ENCODE data around the gene MIR17HG.
"Not testable (repeated sequence)": the region's sequence is repeated elsewhere in the genome, so short reads cannot be mapped to it uniquely, and the experiment has no call there.

Gene MIR17HG

DNA sequence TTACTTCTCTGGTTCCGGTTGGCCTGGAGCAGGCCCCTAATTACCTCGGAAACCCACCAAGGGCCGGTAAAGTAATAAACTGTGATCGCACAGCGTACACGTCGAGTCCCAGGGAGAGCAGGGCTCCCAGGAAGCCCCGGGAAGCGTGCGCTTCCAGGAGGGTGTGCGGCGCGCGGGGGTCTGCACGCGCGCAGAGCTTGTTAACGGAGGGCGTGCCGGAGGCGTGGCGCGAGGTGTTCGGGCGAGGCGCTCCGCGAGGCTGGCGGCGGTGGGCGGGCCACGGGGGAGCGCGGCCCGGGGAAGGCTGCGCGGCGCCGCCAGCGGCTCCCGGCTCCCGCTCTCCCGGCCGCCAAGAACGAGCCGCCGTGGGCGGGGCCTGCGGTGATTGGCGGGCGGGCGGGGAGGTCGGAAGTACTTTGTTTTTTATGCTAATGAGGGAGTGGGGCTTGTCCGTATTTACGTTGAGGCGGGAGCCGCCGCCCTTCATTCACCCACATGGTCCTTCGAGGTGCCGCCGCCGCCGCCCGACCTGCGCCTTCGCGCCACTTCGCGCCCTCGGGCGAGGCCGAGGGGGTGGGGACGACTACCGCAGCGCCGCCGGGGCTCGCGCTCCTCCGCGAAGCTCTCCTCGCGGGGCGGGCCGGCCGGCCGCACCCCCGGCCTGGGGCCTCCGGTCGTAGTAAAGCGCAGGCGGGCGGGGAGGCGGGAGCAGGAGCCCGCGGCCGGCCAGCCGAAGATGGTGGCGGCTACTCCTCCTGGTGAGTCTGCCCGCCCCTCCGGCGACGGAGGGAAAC, at the start of gene MIR17HG:
Gene MIR17HG, plus strand, starts transcription at position 486 of the 794 bp plus-strand sequence.
- DNase-seq: peak; percentile 68

DNA sequence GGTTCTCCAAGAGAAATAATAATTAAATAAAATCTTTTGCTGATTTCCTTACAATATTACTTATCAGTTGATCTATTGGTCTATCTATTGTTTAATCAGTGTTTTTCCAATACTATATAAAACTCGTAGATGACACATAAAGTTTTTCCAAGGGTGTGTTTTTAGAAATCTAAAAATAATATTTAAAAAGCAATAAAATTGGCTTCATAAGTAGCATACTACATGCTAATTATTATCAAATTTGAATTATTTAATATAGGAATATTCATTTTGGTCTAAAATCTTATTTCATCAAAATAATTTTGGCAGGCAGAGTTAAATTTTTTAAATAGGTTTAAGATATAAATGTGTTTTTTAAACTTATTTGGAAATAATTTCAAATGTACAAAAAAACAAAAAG, 49.4 kb upstream of the MIR17HG start:
- no peak for DNase-seq

DNA sequence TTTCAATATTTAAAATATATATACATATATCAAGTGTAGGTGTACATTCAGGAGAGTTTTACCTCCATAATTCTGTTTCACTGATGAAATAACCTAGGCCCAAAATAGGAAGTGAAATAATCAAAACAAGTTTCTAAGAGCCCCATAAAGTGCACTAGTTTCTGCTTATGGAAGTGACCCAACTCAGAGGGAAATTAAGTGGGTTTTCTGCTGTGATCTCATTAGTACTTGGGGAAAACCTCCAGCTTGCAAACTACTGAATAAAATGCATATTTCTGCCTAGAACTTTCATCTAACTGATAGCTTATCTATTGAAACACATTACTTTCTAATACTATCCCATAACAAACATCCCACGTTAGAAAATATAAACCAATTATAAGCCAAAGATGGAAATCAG, 45.4 kb upstream of the MIR17HG start:
- no peak for DNase-seq

GRCh38 chr13:91303031-91303430, 44.5 kb upstream of the MIR17HG start:
- DNase-seq: no peak

DNA sequence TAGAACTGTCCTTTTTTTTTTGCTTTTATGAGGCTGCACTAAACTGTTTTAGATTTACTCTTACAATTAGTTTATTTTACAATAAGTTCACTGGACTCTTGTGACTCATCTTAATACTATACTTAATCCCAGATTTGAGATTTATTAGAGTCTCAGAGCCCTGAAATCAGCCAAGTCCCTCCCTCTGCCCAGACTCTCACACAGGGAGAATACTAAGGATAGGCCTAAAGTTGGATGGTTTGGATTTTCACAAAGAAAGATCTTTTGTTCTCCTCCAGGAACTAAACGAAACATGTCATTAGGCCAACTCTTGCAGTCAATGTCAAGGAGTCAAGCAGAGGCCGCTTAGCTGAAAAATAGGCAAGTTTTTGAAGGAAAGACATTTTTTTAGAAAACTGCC, 42.7 kb upstream of the MIR17HG start:
- DNase-seq: no peak

DNA sequence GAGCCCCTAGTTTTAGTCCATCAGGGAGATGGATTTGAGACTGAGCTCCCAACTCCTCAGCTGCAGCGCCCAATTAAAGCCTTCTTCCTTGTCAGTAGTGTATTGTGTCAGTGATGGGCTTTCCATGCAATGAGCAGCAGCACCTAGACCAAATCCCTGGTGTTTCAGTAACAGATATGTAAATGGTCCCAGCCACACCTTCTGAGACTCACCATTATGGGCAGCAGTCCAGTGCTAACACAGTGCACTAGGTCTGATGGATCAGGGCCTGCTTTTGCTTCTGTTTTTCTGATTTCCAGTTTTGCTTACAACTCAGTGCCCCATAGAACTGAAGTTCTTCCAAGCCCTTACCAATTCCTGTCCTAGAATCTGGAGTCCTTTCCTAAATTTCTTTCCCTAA, 41.8 kb upstream of the MIR17HG start:
- DNase-seq: no peak

GRCh38 chr13:91307887-91308286, 39.6 kb upstream of the MIR17HG start:
- no peak for DNase-seq

GRCh38 chr13:91308299-91308698, 39.2 kb upstream of the MIR17HG start:
- no peak for DNase-seq

- DNase-seq: no peak
Observed at GRCh38 chr13:91311491-91311890, 36.0 kb upstream of the MIR17HG start.

- DNase-seq: no peak
Observed at GRCh38 chr13:91312324-91312723, 35.2 kb upstream of the MIR17HG start.

DNA sequence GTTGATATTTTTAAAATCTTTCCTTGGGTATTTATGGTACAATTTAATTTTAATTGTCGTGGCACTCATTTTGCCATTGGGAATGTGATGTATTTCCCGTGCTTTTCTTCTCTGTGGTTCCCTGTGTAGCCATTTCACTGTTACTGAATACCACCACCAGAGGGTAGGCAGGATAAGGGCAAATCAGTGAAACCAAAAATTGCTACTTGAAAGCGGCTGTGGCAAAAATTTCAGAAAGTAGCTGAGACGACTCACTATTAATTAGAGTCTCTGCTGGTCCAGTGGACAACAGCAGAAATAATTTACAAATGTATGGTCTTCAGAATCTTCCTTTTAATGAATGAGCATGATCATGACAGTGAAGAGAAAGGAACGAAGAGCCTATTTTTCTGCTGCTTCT, 34.4 kb upstream of the MIR17HG start:
- DNase-seq: no peak

DNA sequence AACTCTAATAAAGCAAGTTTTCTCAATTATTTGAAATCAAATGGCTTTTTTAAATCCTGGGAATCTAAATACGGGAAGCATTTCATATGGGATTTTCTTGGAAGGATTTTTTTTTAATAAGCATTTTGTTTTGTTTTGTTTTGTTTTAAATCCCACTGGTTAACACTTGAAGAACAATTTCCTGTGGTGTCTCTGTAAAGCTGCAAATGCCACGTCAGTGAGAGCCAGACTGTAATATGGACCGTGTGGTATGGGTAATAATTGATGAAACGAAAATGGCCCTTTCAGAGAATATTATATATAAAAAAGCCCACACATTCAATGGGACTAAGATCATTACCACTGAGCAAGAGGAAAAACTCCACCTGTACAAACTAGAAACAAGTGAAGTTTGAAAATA, 33.9 kb upstream of the MIR17HG start:
- no peak for DNase-seq

DNA sequence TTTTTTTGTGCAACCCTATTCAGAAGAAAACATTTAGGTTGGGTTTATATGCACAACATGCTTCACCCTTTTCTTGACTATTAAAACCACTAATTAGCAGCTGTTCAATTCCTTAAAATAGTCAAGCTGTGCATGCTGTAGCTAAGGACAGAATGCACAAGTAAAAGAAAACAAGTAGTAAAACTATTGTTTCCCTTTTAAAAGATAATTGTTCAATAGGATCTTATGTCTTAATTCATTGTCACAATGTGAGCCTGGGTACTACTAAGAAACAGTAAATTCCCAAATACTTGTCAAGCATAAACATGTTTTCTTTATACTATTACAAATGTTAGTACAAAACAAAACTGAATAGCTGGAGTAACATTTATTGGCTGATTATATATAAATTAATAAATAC, 32.6 kb upstream of the MIR17HG start:
- DNase-seq: no peak

DNA sequence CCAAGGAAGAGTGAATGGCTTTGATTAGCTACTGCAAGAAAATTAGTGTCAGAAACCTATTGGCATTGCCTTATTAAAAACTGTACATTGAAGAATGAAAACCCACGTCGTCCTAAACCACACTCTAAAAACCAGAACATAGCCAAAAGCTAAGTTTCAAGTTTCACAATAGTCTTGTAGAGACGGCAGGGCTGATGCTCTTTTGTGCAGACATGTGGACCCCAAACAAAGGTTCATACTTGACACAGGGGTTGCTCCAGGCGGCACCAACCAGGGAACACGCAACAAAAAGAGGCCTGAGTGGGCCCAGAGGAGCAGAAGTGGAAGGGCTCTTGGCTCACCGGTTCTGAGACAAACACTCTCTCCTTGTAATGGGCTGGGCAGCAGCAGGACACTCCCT, 28.6 kb upstream of the MIR17HG start:
- no peak for DNase-seq

- no peak for DNase-seq
Observed at GRCh38 chr13:91319996-91320395, 27.5 kb upstream of the MIR17HG start.

- not testable (repeated sequence) for DNase-seq
Observed at GRCh38 chr13:91320990-91321389, 26.5 kb upstream of the MIR17HG start.

DNA sequence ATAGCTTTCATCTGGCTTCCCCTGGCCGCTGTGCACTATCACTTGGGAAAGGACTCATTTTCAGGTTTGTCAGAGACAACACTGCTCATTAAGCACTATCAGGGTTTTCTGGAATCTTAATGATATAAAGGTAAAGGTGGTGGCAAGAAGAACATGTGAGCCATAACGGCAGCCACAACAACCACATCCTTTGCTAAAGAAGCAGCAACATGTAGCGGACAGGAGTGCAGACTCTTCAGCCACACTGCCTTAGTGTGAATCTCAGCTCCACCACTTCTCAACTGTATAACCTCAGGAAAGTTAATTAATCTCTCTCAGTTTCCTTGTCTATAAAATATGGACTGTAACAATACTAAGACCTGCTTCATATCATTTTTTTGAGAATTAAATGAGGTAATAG, 24.1 kb upstream of the MIR17HG start:
- DNase-seq: no peak

- DNase-seq: no peak
Observed at GRCh38 chr13:91326146-91326545, 21.3 kb upstream of the MIR17HG start.

- no peak for DNase-seq
Observed at GRCh38 chr13:91328726-91329125, 18.8 kb upstream of the MIR17HG start.

DNA sequence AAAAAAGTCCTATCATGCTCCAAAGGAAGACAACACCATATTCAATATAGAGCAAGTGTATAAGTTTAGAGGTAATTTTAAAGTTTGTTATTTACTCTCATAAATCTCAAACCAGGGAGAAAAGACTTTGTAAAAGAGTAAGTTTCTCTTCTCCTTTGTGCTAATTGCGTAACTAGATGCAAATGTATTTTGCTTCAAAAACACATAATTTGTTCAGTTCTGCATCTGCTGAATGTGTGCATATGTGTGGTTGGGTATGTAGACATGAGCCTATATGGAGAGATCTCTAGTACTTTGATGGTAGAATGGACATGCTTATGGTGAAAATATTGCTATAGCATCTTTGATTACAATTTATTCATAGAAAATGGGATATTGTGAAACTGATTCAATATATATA, 17.8 kb upstream of the MIR17HG start:
- DNase-seq: no peak

- no peak for DNase-seq
Observed at GRCh38 chr13:91331047-91331915, 16.2 kb upstream of the MIR17HG start.

DNA sequence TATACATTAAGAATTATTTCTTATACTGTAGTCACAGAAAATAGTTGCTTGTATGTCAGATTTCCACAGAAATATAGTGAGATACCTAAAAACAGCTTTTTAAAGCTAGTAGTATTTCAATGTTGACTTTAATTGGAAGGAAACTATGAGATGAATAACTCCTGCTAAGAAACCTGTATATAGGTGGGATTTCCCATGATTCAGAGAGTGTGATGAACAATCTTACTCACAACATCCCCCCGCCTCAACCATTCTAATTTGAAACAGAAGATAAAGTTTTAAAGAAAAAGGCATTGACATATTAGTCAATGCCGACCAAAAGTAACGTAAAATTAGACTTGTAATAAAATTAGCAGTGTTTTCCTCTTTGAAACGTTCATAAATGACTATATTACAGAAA, 1.4 kb upstream of the MIR17HG start:
- DNase-seq: no peak

- DNase-seq: no peak
Observed at GRCh38 chr13:91346850-91347201, 661 bp upstream of the MIR17HG start.
